ENCODE measurements around the gene THSD4. TPM values are rescaled to one million over a fixed set of nuclear protein-coding genes. Genes with fewer than 3 reads are reported as not detected.

THSD4 gene
- total RNA-seq, 1 donor from 2014 or later = 66.8 TPM

- Histone ChIP-seq H3K4me3 (no peak overlapping the region), H3K27me3 (no peaks in the 10 kb centered on the region), H3K4me1 (peaks cover 10% of the 10 kb centered on the region), H3K36me3 (no peaks in the 10 kb centered on the region), H3K9me3 (no peaks in the 10 kb centered on the region), H3K27ac (no peak overlapping the region)
- intact Hi-C loops (cut with DNase I) = no loop called here
- no peak for DNase-seq (ENCODE audit: extremely low spot score in 2 of 2)
- no peak for TF ChIP-seq POLR2A (IDR thresholded peaks at IDR 0.05)
Observed at GRCh38 chr15:71199384-71200351, 84.4 kb downstream of the THSD4 start.

- no peak for DNase-seq (ENCODE audit: extremely low spot score in 2 of 2)
- TF ChIP-seq POLR2AphosphoS5 (IDR thresholded peaks at IDR 0.05; ENCODE audit: insufficient read depth in 1 of 2, low read depth in 1 of 2) (no peak), POLR2A (IDR thresholded peaks at IDR 0.05) (no peak), CTCF (IDR thresholded peaks at IDR 0.05) (no peak)
- Histone ChIP-seq H3K27ac (no peak overlapping the region), H3K4me3 (no peak overlapping the region), H3K9me3 (no peaks in the 10 kb centered on the region), H3K36me3 (no peaks in the 10 kb centered on the region), H3K4me1 (peaks cover 10% of the 10 kb centered on the region), H3K27me3 (no peaks in the 10 kb centered on the region)
- intact Hi-C loops (cut with DNase I) = no loop called here
Observed at GRCh38 chr15:71201477-71201876, 86.2 kb downstream of the THSD4 start.

GRCh38 chr15:71202712-71203111 lies 87.4 kb downstream of the THSD4 start:
- no peak overlapping the region for H3K4me3 ChIP-seq
- no peaks in the 10 kb centered on the region for H3K27me3 ChIP-seq
- H3K9me3 ChIP-seq = no peaks in the 10 kb centered on the region
- intact Hi-C loops (cut with DNase I) = no loop called here
- TF ChIP-seq CTCF (IDR thresholded peaks at IDR 0.05) = no peak
- no peak for TF ChIP-seq POLR2A (IDR thresholded peaks at IDR 0.05)
- no peak for DNase-seq (ENCODE audit: extremely low spot score in 2 of 2)
- no peaks in the 10 kb centered on the region for H3K36me3 ChIP-seq
- H3K4me1 ChIP-seq = peaks cover 10% of the 10 kb centered on the region
- no peak overlapping the region for H3K27ac ChIP-seq

- TF ChIP-seq POLR2AphosphoS5 (IDR thresholded peaks at IDR 0.05; ENCODE audit: insufficient read depth in 1 of 2, low read depth in 1 of 2) = no peak
- TF ChIP-seq CTCF (IDR thresholded peaks at IDR 0.05) = no peak
- TF ChIP-seq POLR2A (IDR thresholded peaks at IDR 0.05) = no peak
- Histone ChIP-seq H3K27ac (no peak overlapping the region), H3K27me3 (no peaks in the 10 kb centered on the region), H3K4me1 (peaks cover 7% of the 10 kb centered on the region), H3K9me3 (no peaks in the 10 kb centered on the region), H3K4me3 (no peak overlapping the region), H3K36me3 (no peaks in the 10 kb centered on the region)
- DNase-seq (ENCODE audit: extremely low spot score in 2 of 2) = no peak
- intact Hi-C loops (cut with DNase I) = no loop called here
Observed at GRCh38 chr15:71203586-71204474, 88.6 kb downstream of the THSD4 start.

GRCh38 chr15:71207141-71207540 lies 91.9 kb downstream of the THSD4 start:
- no peak for TF ChIP-seq POLR2A (IDR thresholded peaks at IDR 0.05)
- no peak for TF ChIP-seq CTCF (IDR thresholded peaks at IDR 0.05)
- no peak for TF ChIP-seq POLR2AphosphoS5 (IDR thresholded peaks at IDR 0.05; ENCODE audit: insufficient read depth in 1 of 2, low read depth in 1 of 2)
- Histone ChIP-seq H3K4me1 (peaks cover 6% of the 10 kb centered on the region), H3K27me3 (no peaks in the 10 kb centered on the region), H3K4me3 (no peak overlapping the region), H3K27ac (no peak overlapping the region), H3K36me3 (no peaks in the 10 kb centered on the region), H3K9me3 (no peaks in the 10 kb centered on the region)
- intact Hi-C loops (cut with DNase I) = no loop called here
- no peak for DNase-seq (ENCODE audit: extremely low spot score in 2 of 2)
